RWPE2 (cell line): Measurements from ENCODE around the gene NFATC2IP.
A peak's percentile ranks its signal among the peaks of the same experiment; 100 is the strongest.
"Not testable (repeated sequence)": the region's sequence is repeated elsewhere in the genome, so short reads cannot be mapped to it uniquely, and the experiment has no call there.

Experiments
- ATAC-seq: fragments of 200-7000 bp; cut with Tn5 transposase; 3 replicates; pipeline ENCODE4 v1.9.1; 2021; ENCODE audit warnings: low read depth
- DNase-seq: peaks from one replicate; pipeline ENCODE4 v3.0.0-alpha.2; 2020; ENCODE audit warnings: low spot score
- H3K27ac ChIP-seq: fragments of 450-650 bp; 2 replicates; pipeline ENCODE4 v1.5.1; 2017; ENCODE audit warnings: mild to moderate bottlenecking; ENCODE audit not compliant: poor library complexity, severe bottlenecking
- H3K27me3 ChIP-seq: fragments of 250-450 bp; sonication (Bioruptor Pico); 2 replicates; pipeline ENCODE4 v1.5.1; 2021; ENCODE audit warnings: mild to moderate bottlenecking, moderate library complexity; ENCODE audit not compliant: insufficient read depth, poor library complexity, severe bottlenecking
- H3K36me3 ChIP-seq: fragments of 250-450 bp; sonication (Bioruptor Pico); 2 replicates; pipeline ENCODE4 v1.5.1; 2020; ENCODE audit warnings: low read depth, mild to moderate bottlenecking, moderate library complexity
- H3K4me1 ChIP-seq: fragments of 250-450 bp; sonication (Bioruptor Pico); 2 replicates; pipeline ENCODE4 v1.5.1; 2021; ENCODE audit warnings: mild to moderate bottlenecking, moderate library complexity; ENCODE audit not compliant: insufficient read depth, poor library complexity, severe bottlenecking
- H3K4me3 ChIP-seq: fragments of 250-450 bp; sonication (Bioruptor Pico); 2 replicates; pipeline ENCODE4 v1.5.1; 2021; ENCODE audit warnings: mild to moderate bottlenecking, moderate library complexity; ENCODE audit not compliant: severe bottlenecking
- H3K9me3 ChIP-seq: fragments of 250-450 bp; sonication (Bioruptor Pico); 2 replicates; pipeline ENCODE4 v1.5.1; 2021; ENCODE audit warnings: mild to moderate bottlenecking, moderate library complexity; ENCODE audit not compliant: severe bottlenecking
- CTCF ChIP-seq: fragments of 450-650 bp; IDR thresholded peaks from one replicate; pipeline ENCODE4 v1.5.1; 2017; ENCODE audit warnings: mild to moderate bottlenecking, moderate library complexity; ENCODE audit not compliant: poor library complexity, severe bottlenecking

Gene NFATC2IP

GRCh38 chr16:28935346-28935745 lies 15.4 kb upstream of the NFATC2IP start:
- Histone ChIP-seq H3K27me3 (no peaks in the 10 kb centered on the region), H3K4me3 (no peak overlapping the region), H3K36me3 (no peaks in the 10 kb centered on the region), H3K4me1 (no peaks in the 10 kb centered on the region), H3K27ac (no peak overlapping the region), H3K9me3 (no peaks in the 10 kb centered on the region)
- ATAC-seq, result no peak
- no peak for TF ChIP-seq CTCF
- DNase-seq, result no peak

- Histone ChIP-seq H3K27ac (no peak overlapping the region), H3K27me3 (no peaks in the 10 kb centered on the region), H3K9me3 (no peaks in the 10 kb centered on the region), H3K4me3 (peak overlapping the region; percentile 15), H3K4me1 (no peaks in the 10 kb centered on the region), H3K36me3 (no peaks in the 10 kb centered on the region)
- no peak for TF ChIP-seq CTCF
- peak; percentile 95 for ATAC-seq
- DNase-seq, result peak; percentile 79
Observed at GRCh38 chr16:28935924-28936783, 14.6 kb upstream of the NFATC2IP start.

- H3K9me3 ChIP-seq, result no peaks in the 10 kb centered on the region
- TF ChIP-seq CTCF, result no peak
- H3K27ac ChIP-seq, result no peak overlapping the region
- ATAC-seq, result no peak
- no peaks in the 10 kb centered on the region for H3K4me1 ChIP-seq
- H3K27me3 ChIP-seq, result no peaks in the 10 kb centered on the region
- no peak overlapping the region for H3K4me3 ChIP-seq
- H3K36me3 ChIP-seq, result no peaks in the 10 kb centered on the region
- DNase-seq, result no peak
Observed at GRCh38 chr16:28936784-28937155, 14.0 kb upstream of the NFATC2IP start.

GRCh38 chr16:28937222-28937876 lies 13.4 kb upstream of the NFATC2IP start:
- Histone ChIP-seq H3K4me1 (no peaks in the 10 kb centered on the region), H3K9me3 (no peaks in the 10 kb centered on the region), H3K36me3 (no peaks in the 10 kb centered on the region), H3K27me3 (no peaks in the 10 kb centered on the region), H3K4me3 (no peak overlapping the region), H3K27ac (no peak overlapping the region)
- DNase-seq (no peak), ATAC-seq (no peak)
- TF ChIP-seq CTCF, result no peak

GRCh38 chr16:28938721-28939120 lies 12.0 kb upstream of the NFATC2IP start:
- no peak for DNase-seq
- Histone ChIP-seq H3K36me3 (no peaks in the 10 kb centered on the region), H3K27ac (no peak overlapping the region), H3K27me3 (no peaks in the 10 kb centered on the region), H3K4me3 (no peak overlapping the region), H3K4me1 (no peaks in the 10 kb centered on the region), H3K9me3 (no peaks in the 10 kb centered on the region)
- ATAC-seq, result no peak
- no peak for TF ChIP-seq CTCF

GRCh38 chr16:28939825-28940224 lies 10.9 kb upstream of the NFATC2IP start:
- H3K4me3 ChIP-seq, H3K27me3 ChIP-seq, H3K27ac ChIP-seq, DNase-seq, H3K36me3 ChIP-seq, H3K9me3 ChIP-seq, ATAC-seq, H3K4me1 ChIP-seq: not testable (repeated sequence)
